Natural killer cell (primary cell): ENCODE measurements around the gene IFRD2. TPM values are rescaled to one million over a fixed set of nuclear protein-coding genes. Genes with fewer than 3 reads are reported as not detected.

Source experiments
- ATAC-seq, 3 donors: fragments of 150-1000 bp in 2 of 3; fragments of 200-7000 bp in 1 of 3; cut with Tn5 transposase; 1 replicate in 1 of 3; 2 replicates in 2 of 3; pipeline ENCODE4 v1.10.0; 2021; ENCODE audit warnings: mild to moderate bottlenecking in 2 of 3, moderate library complexity in 2 of 3
- DNase-seq, 2 donors: peaks; one replicate each; pipeline versions ENCODE4 v3.0.0 to v3.0.0-alpha.2; 2013 to 2021; ENCODE audit warnings: mixed read lengths in 1 of 2
- H3K27ac ChIP-seq: one replicate; pipeline ENCODE4 v1.5.1; 2013; ENCODE audit warnings: mild to moderate bottlenecking, low read length
- H3K27me3 ChIP-seq: one replicate; pipeline ENCODE4 v1.6.1; 2013; ENCODE audit warnings: low read length; ENCODE audit not compliant: control insufficient read depth, insufficient read depth
- H3K36me3 ChIP-seq: one replicate; pipeline ENCODE4 v1.6.1; 2013; ENCODE audit warnings: low read length; ENCODE audit not compliant: control insufficient read depth, insufficient read depth
- H3K4me1 ChIP-seq: one replicate; pipeline ENCODE4 v1.6.1; 2013; ENCODE audit warnings: low read length; ENCODE audit not compliant: control insufficient read depth, insufficient read depth
- H3K4me3 ChIP-seq: one replicate; pipeline ENCODE4 v1.5.1; 2013; ENCODE audit warnings: low read length
- H3K9me3 ChIP-seq: one replicate; pipeline ENCODE4 v1.6.1; 2013; ENCODE audit warnings: low read length; ENCODE audit not compliant: control insufficient read depth, insufficient read depth
- H3K27ac Mint-ChIP-seq, 2 donors: one replicate each; pipeline ENCODE4 v1.8.0; 2022; ENCODE audit warnings: mild to moderate bottlenecking in 2 of 2, mixed read lengths in 2 of 2, moderate library complexity in 1 of 2
- H3K27me3 Mint-ChIP-seq, 2 donors: one replicate each; pipeline ENCODE4 v1.8.0; 2022; ENCODE audit warnings: low read depth in 2 of 2, mixed read lengths in 2 of 2
- H3K36me3 Mint-ChIP-seq: one replicate; pipeline ENCODE4 v1.8.0; 2022; ENCODE audit warnings: mixed read lengths
- H3K4me1 Mint-ChIP-seq, 2 donors: one replicate each; pipeline ENCODE4 v1.8.0; 2022; ENCODE audit warnings: mixed read lengths in 2 of 2
- H3K4me3 Mint-ChIP-seq: one replicate; pipeline ENCODE4 v1.8.0; 2022; ENCODE audit warnings: mild to moderate bottlenecking, moderate library complexity, mixed read lengths
- H3K9me3 Mint-ChIP-seq, 2 donors: one replicate each; pipeline ENCODE4 v1.8.0; 2022; ENCODE audit warnings: mixed read lengths in 2 of 2
- CTCF ChIP-seq: fragments of 200-600 bp; IDR thresholded peaks from one replicate; pipeline ENCODE4 v1.8.0; 2022; ENCODE audit warnings: antibody characterized with exemption
- WGBS: methylation state at CpG from one replicate; pipeline ENCODE4 v1.1.7; 2013; ENCODE audit warnings: missing lambda C conversion rate; ENCODE audit not compliant: insufficient coverage; 5-methylcytosine and 5-hydroxymethylcytosine counted together
- intact Hi-C: fragments of 100-400 bp; cut with micrococcal nuclease; formaldehyde crosslinking; loops from one replicate; pipeline ENCODE4 v1.14.2; 2022
- total RNA-seq, 4 donors: library from RNA; stranded (reverse); fragments of 120-200 nt in 1 of 4; gene quantifications; one replicate each; pipeline versions ENCODE4 v1.2.3 to v1.2.4, GENCODE V29; 2013 to 2022

Gene IFRD2
- total RNA-seq, 3 donors from 2014 or later (not counting 1 experiment from before 2014, with no cell fraction given): 27.8 to 39.1 (median 32.1) TPM

- no peak for ATAC-seq
- no peaks in the 10 kb centered on the region for H3K9me3 Mint-ChIP-seq
- Histone ChIP-seq H3K4me1 (peaks cover 63% of the 10 kb centered on the region), H3K9me3 (no peaks in the 10 kb centered on the region), H3K36me3 (peaks cover 46% of the 10 kb centered on the region), H3K27ac (peak overlapping the region; percentile 69), H3K4me3 (no peak overlapping the region), H3K27me3 (no peaks in the 10 kb centered on the region)
- H3K36me3 Mint-ChIP-seq: peaks cover 2% of the 10 kb centered on the region
- H3K4me3 Mint-ChIP-seq: peak overlapping the region; percentile 63
- peak in 1 of 2 donors; percentile 76 for DNase-seq
- 70% methylated on average over 12 of the region's 12 CpGs for WGBS
- no peaks in the 10 kb centered on the region for H3K27me3 Mint-ChIP-seq
- H3K27ac Mint-ChIP-seq: peak overlapping the region; percentile 88 to 93
- peaks cover 40 to 60% of the 10 kb centered on the region in 2 donors for H3K4me1 Mint-ChIP-seq
- intact Hi-C loops: no loop called here
- TF ChIP-seq CTCF: no peak
Observed at GRCh38 chr3:50333744-50334328, 41.6 kb upstream of the IFRD2 start.

GRCh38 chr3:50331364-50331907 lies 39.2 kb upstream of the IFRD2 start:
- Mint-ChIP-seq H3K27ac (no peak overlapping the region), H3K4me3 (no peak overlapping the region), H3K27me3 (no peaks in the 10 kb centered on the region), H3K4me1 (peaks cover 35 to 55% of the 10 kb centered on the region in 2 donors), H3K36me3 (no peaks in the 10 kb centered on the region), H3K9me3 (no peaks in the 10 kb centered on the region)
- no peak for TF ChIP-seq CTCF
- H3K27me3 ChIP-seq: no peaks in the 10 kb centered on the region
- DNase-seq (no peak), ATAC-seq (no peak)
- peaks cover 41% of the 10 kb centered on the region for H3K36me3 ChIP-seq
- no peak overlapping the region for H3K27ac ChIP-seq
- H3K4me1 ChIP-seq: peaks cover 69% of the 10 kb centered on the region
- H3K9me3 ChIP-seq: no peaks in the 10 kb centered on the region
- 95% methylated on average over 19 of the region's 19 CpGs for whole genome bisulfite sequencing
- no peak overlapping the region for H3K4me3 ChIP-seq
- intact Hi-C loops: no loop called here

GRCh38 chr3:50330330-50330729 lies 38.1 kb upstream of the IFRD2 start:
- Mint-ChIP-seq H3K27ac (peak overlapping the region in 1 of 2 donors; percentile 24), H3K4me3 (no peak overlapping the region), H3K9me3 (no peaks in the 10 kb centered on the region), H3K27me3 (no peaks in the 10 kb centered on the region), H3K36me3 (no peaks in the 10 kb centered on the region), H3K4me1 (peaks cover 24 to 47% of the 10 kb centered on the region in 2 donors)
- Histone ChIP-seq H3K27ac (no peak overlapping the region), H3K4me1 (peaks cover 61% of the 10 kb centered on the region), H3K4me3 (no peak overlapping the region), H3K27me3 (no peaks in the 10 kb centered on the region), H3K36me3 (peaks cover 42% of the 10 kb centered on the region), H3K9me3 (no peaks in the 10 kb centered on the region)
- no peak for ATAC-seq
- intact Hi-C loops: no loop called here
- 99% methylated on average over 10 of the region's 10 CpGs for WGBS
- DNase-seq: no peak
- no peak for TF ChIP-seq CTCF
